Sigmoid colon (tissue), 4 donors: Measurements from ENCODE around the gene R3HDM4.

Experiments
- EP300 ChIP-seq, 4 donors: sonication (generic); formaldehyde crosslinking; IDR thresholded peaks; one replicate each; pipeline ENCODE4 v1.6.1; 2017; ENCODE audit warnings: antibody characterized with exemption in 4 of 4
- POLR2A ChIP-seq, 2 donors: fragments of 450-650 bp; IDR thresholded peaks; one replicate each; pipeline ENCODE4 v1.6.1; 2016; ENCODE audit warnings: antibody characterized with exemption in 2 of 2, mild to moderate bottlenecking in 2 of 2, moderate library complexity in 2 of 2
- POLR2AphosphoS5 ChIP-seq, 4 donors: sonication (generic); formaldehyde crosslinking; IDR thresholded peaks; one replicate each; pipeline ENCODE4 v1.6.1; 2017; ENCODE audit warnings: antibody characterized with exemption in 4 of 4
- TF ChIP-seq, protein P1 (sequence below), 4 experiments: fragments of 450-650 bp in 3 of 4; fragments of 200-600 bp in 1 of 4; IDR thresholded peaks; one replicate each; pipeline ENCODE4 v1.5.1; 2016 to 2019; ENCODE audit warnings: antibody characterized with exemption in 4 of 4, mild to moderate bottlenecking in 3 of 4, moderate library complexity in 2 of 4

DNA sequence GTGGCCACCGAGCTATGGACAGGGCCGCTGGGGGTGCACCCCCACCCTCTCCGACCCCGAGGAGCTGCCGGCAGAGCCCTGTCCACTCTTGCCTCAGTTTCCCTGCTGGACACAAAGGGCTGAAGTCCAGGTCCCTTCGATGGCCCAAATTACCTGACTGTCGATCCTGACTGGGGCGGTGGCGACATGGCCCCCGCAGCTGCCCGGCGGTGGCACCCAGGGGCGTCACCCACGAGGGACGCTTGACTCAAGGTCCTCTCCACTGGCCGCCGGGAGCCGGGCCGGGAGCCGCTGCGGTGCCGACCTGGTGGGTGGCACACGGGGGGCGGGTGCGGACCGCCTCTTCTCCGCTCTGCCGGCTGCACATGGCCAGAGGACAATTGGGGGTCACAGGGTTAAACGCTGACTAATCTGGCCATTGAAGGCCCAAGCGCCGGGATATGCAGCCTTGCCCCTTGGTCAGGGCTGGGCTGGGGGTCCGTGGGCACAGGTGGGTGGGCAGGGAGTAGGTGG lies 29.2 kb upstream of the R3HDM4 start:
- TF ChIP-seq, protein P1, sequence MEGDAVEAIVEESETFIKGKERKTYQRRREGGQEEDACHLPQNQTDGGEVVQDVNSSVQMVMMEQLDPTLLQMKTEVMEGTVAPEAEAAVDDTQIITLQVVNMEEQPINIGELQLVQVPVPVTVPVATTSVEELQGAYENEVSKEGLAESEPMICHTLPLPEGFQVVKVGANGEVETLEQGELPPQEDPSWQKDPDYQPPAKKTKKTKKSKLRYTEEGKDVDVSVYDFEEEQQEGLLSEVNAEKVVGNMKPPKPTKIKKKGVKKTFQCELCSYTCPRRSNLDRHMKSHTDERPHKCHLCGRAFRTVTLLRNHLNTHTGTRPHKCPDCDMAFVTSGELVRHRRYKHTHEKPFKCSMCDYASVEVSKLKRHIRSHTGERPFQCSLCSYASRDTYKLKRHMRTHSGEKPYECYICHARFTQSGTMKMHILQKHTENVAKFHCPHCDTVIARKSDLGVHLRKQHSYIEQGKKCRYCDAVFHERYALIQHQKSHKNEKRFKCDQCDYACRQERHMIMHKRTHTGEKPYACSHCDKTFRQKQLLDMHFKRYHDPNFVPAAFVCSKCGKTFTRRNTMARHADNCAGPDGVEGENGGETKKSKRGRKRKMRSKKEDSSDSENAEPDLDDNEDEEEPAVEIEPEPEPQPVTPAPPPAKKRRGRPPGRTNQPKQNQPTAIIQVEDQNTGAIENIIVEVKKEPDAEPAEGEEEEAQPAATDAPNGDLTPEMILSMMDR (IDR thresholded peaks at IDR 0.05): no peak
- TF ChIP-seq POLR2A (IDR thresholded peaks at IDR 0.05): no peak
- no peak for TF ChIP-seq EP300 (IDR thresholded peaks at IDR 0.05)
- no peak for TF ChIP-seq POLR2AphosphoS5 (IDR thresholded peaks at IDR 0.05)
